Panc1 (cell line): Measurements from ENCODE around the gene EXOSC7. TPM values are rescaled to one million over a fixed set of nuclear protein-coding genes. Genes with fewer than 3 reads are reported as not detected.

Experiments
- ATAC-seq: fragments of 200-7000 bp; cut with Tn5 transposase; 2 replicates; pipeline ENCODE4 v1.9.1; 2020; ENCODE audit warnings: mild to moderate bottlenecking, moderate library complexity
- BruUV-seq: library from RNA; stranded (reverse); fragments of 400-500 nt; replicated peaks from 2 replicates; lab custom pipeline; 2021; lab: Mats Ljungman, UMichigan
- CTCF ChIA-PET: fragments of 300-600 bp; sonication (Branson Sonifier 250); formaldehyde crosslinking; loops from one replicate; lab custom pipeline; 2022; ENCODE audit warnings: antibody characterized with exemption; lab: Charles Lee
- POLR2A ChIA-PET: fragments of 300-600 bp; sonication (Branson Sonifier 250); formaldehyde crosslinking; loops from one replicate; lab custom pipeline; 2022; ENCODE audit warnings: antibody characterized with exemption; lab: Charles Lee
- DNase-seq: peaks from one replicate; pipeline ENCODE4 v3.0.0-alpha.2; 2010; ENCODE audit warnings: low read depth, low spot score
- H3K27ac ChIP-seq: 2 replicates; pipeline ENCODE4 v1.5.1; 2011; ENCODE audit warnings: mild to moderate bottlenecking, low read length, inconsistent platforms
- H3K27me3 ChIP-seq: fragments of 200-500 bp; sonication (Bioruptor generic); 2 replicates; pipeline ENCODE4 v1.6.0; 2014; ENCODE audit warnings: low read length, inconsistent platforms; ENCODE audit not compliant: control insufficient read depth, insufficient read depth
- H3K36me3 ChIP-seq: fragments of 200-500 bp; sonication (Bioruptor generic); 2 replicates; pipeline ENCODE4 v1.5.1; 2014; ENCODE audit warnings: inconsistent platforms, mild to moderate bottlenecking, low read length, moderate library complexity; ENCODE audit not compliant: control insufficient read depth, insufficient read depth
- H3K4me1 ChIP-seq: 2 replicates; pipeline ENCODE4 v1.5.1; 2011; ENCODE audit warnings: inconsistent platforms, mild to moderate bottlenecking, low read length, moderate library complexity; ENCODE audit not compliant: control insufficient read depth, insufficient read depth
- H3K4me3 ChIP-seq, 2 experiments: 2 replicates each; pipeline ENCODE4 v1.5.1; 2011 to 2012; ENCODE audit warnings: low read depth in 2 of 2, low read length in 2 of 2, mild to moderate bottlenecking in 2 of 2, inconsistent platforms in 1 of 2, moderate library complexity in 1 of 2
- H3K9me3 ChIP-seq: fragments of 200-500 bp; sonication (Bioruptor generic); 2 replicates; pipeline ENCODE4 v1.5.1; 2014; ENCODE audit warnings: low read depth, mild to moderate bottlenecking, inconsistent platforms, low read length, moderate library complexity; ENCODE audit not compliant: control insufficient read depth, insufficient read depth
- CTCF ChIP-seq: fragments of 450-650 bp; IDR thresholded peaks from 2 replicates; pipeline ENCODE4 v1.5.1; 2017; ENCODE audit warnings: mild to moderate bottlenecking
- POLR2AphosphoS5 ChIP-seq: IDR thresholded peaks from 2 replicates; pipeline ENCODE4 v1.6.1; 2012; ENCODE audit warnings: mild to moderate bottlenecking, low read depth, low read length, moderate library complexity
- REST ChIP-seq, 2 experiments: IDR thresholded peaks; 2 replicates each; pipeline ENCODE4 v1.6.1; 2011 to 2012; ENCODE audit warnings: low read depth in 2 of 2, control low read depth in 1 of 2, low read length in 1 of 2, mild to moderate bottlenecking in 1 of 2, moderate library complexity in 1 of 2; ENCODE audit not compliant: insufficient read depth in 1 of 2
- SIN3A ChIP-seq: IDR thresholded peaks from 2 replicates; pipeline ENCODE4 v1.6.1; 2012; ENCODE audit warnings: low read depth, mild to moderate bottlenecking, low read length, moderate library complexity, borderline replicate concordance; ENCODE audit not compliant: insufficient read depth
- TCF7L2 ChIP-seq: IDR thresholded peaks from 2 replicates; pipeline ENCODE4 v1.6.1; 2011; ENCODE audit warnings: mild to moderate bottlenecking, low read depth, low read length, inconsistent platforms
- in situ Hi-C: cut with HindIII; loops from 2 replicates; pipeline ENCODE4 v1.10.0; 2016; ENCODE audit warnings: low sequenced_read_pairs, low pct_unique_long_range_greater_than_20kb
- intact Hi-C: fragments of 100-400 bp; cut with micrococcal nuclease; formaldehyde crosslinking; loops from one replicate; pipeline ENCODE4 v1.10.0; 2022; ENCODE audit not compliant: unreplicated experiment
- total RNA-seq: library from RNA; stranded (reverse); gene quantifications from one replicate; pipeline ENCODE4 v1.2.1, GENCODE V29; 2021; ENCODE audit not compliant: unreplicated experiment

Gene EXOSC7
- total RNA-seq, 1 experiment from 2014 or later = 38.4 TPM

DNA sequence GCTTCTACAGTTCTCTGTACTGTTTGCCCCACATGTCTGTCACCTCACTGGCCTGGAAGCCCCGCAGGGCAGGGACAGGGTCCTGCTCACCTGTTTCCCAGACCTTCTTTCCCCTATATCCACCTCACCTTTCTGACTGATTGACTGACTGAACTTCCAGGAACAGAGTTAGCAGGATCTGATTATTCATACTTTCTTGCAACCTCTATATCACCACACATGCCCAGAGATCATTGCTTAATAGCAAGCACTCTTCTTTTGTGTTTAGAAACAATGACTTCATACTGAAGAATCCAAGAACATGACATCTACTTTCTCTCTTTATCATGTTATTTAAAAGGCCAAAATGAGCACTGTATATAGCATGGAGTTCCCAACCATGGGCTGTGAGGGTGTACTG is 32.1 kb downstream of the EXOSC7 start:
- ChIA-PET POLR2A (no interaction called here), CTCF (no interaction called here)
- no TSS peak for BruUV-seq
- Histone ChIP-seq H3K27me3 (no peaks in the 10 kb centered on the region), H3K4me1 (no peaks in the 10 kb centered on the region), H3K4me3 (no peak overlapping the region), H3K36me3 (no peaks in the 10 kb centered on the region), H3K27ac (no peak overlapping the region), H3K9me3 (no peaks in the 10 kb centered on the region)
- ATAC-seq (no peak), DNase-seq (no peak)
- no peak for TF ChIP-seq REST (IDR thresholded peaks at IDR 0.05; ENCODE audit: insufficient read depth in 1 of 2, low read depth in 2 of 2, low read length in 1 of 2)
- no peak for TF ChIP-seq CTCF
- TF ChIP-seq POLR2AphosphoS5 = no peak
- TF ChIP-seq TCF7L2 = no peak
- TF ChIP-seq SIN3A = no peak
- intact Hi-C loops (no loop called here), in situ Hi-C loops (no loop called here)

DNA sequence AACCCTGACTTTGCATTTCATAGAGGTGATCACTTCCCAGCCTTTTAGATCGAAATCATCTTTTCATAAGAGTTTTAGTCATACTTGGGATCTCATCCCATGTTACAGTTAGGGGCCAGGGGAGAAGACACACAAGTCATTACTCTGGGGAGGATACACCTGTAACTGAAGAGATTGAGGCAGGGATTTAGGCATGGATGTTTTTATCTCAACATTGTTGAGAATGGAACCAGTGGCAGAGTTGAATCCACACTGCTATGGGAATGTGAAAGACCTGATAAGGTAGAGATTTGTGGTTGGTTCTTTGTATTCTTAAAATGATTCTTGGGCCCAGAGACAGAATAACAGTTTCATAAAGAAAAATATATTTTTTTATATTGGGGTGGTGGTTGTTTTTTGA is 33.8 kb downstream of the EXOSC7 start:
- no peak overlapping the region for H3K4me3 ChIP-seq
- H3K4me1 ChIP-seq = no peaks in the 10 kb centered on the region
- no peaks in the 10 kb centered on the region for H3K36me3 ChIP-seq
- H3K9me3 ChIP-seq = no peaks in the 10 kb centered on the region
- no peaks in the 10 kb centered on the region for H3K27me3 ChIP-seq
- TF ChIP-seq POLR2AphosphoS5 (no peak), TCF7L2 (no peak), CTCF (no peak), REST (IDR thresholded peaks at IDR 0.05; ENCODE audit: insufficient read depth in 1 of 2, low read depth in 2 of 2, low read length in 1 of 2) (no peak), SIN3A (no peak)
- H3K27ac ChIP-seq = no peak overlapping the region
- ATAC-seq (no peak), DNase-seq (no peak)
- intact Hi-C loops = no loop called here
- BruUV-seq = no TSS peak
- in situ Hi-C loops = no loop called here
- ChIA-PET POLR2A (no interaction called here), CTCF (no interaction called here)
